ENCODE data around the gene TTLL11.

DNA sequence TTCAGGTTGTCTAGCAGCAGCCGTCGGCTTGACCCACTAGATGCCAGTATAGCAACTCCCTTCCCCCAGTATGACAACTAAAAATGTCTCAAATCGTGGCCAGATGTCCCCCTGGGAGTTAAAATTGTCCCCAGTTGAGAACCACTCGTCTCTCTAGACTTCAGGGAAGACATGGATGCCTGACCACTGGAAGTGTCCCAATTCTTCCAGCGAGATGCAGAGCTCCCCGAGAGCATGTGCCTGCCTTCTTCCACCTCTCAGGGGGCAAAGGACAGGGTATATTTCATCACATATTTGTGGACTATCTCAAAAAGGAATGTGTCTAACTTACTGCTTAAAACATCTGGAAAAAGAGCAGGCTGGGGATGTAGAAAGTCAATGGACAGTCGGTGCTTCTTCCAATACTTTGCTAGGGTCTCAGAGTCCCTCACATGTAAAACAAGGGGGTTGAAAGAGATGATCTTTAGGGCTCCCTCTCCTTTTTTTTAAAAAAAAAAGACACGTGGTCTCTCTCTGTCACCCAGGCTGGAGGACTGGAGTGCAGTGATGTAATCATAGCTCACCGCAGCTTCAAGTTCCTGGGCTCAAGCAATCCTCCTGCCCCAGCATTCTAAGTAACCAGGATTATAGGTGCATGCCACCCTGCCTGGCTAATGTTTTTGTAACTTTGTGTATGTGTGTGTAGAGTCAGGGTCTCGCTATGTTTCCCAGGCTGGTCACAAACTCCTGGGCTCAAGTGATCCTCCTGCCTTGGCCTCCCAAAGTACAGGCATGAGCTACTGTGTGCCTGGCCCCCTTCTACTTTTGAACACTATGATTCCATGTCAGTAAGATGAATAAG is 251.1 kb downstream of the TTLL11 start:
- TF ChIP-seq, protein P1, sequence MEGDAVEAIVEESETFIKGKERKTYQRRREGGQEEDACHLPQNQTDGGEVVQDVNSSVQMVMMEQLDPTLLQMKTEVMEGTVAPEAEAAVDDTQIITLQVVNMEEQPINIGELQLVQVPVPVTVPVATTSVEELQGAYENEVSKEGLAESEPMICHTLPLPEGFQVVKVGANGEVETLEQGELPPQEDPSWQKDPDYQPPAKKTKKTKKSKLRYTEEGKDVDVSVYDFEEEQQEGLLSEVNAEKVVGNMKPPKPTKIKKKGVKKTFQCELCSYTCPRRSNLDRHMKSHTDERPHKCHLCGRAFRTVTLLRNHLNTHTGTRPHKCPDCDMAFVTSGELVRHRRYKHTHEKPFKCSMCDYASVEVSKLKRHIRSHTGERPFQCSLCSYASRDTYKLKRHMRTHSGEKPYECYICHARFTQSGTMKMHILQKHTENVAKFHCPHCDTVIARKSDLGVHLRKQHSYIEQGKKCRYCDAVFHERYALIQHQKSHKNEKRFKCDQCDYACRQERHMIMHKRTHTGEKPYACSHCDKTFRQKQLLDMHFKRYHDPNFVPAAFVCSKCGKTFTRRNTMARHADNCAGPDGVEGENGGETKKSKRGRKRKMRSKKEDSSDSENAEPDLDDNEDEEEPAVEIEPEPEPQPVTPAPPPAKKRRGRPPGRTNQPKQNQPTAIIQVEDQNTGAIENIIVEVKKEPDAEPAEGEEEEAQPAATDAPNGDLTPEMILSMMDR (IDR thresholded peaks at IDR 0.05): no peak
- TF ChIP-seq POLR2A (IDR thresholded peaks at IDR 0.05): no peak
